Limb (tissue), 2 donors: ENCODE results near the gene RGCC.

ENCODE experiments used
- DNase-seq, 2 donors: peaks; one replicate each; pipeline ENCODE4 v3.0.0-alpha.2; 2016; ENCODE audit errors: extremely low spot score in 2 of 2

Gene RGCC

DNA sequence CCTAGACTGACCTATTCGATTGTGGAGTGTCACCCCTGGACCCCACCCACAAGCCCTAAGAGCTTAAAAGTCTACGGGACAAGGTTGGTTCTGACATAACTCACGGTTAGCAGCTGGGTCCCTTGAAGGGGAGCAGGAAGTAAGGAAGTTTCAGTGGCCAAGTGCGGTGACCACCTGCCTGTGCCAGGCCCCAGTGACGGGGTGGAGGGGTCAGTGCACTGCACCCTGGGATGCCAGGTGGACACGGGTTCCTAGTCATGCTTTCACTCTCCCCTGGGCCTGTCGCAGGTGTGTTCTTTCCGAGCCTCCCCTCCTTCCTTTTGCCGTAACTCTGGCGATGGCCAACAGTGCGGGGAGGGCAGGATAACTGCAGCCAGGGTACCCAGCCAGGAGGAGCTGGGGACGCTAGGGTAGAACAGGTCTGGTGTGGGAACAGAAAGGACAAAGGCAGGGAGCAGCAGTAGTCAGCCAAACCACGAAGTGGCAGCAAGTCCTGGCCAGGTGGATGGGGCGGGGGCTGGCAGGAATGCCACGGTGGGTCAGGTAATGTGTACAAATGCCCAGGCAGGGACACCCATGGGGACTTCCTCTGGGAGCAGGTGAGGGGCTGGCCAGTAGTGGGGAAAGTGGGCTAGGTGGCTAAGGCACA is 58.3 kb downstream of the RGCC start:
- DNase-seq, result no peak

DNA sequence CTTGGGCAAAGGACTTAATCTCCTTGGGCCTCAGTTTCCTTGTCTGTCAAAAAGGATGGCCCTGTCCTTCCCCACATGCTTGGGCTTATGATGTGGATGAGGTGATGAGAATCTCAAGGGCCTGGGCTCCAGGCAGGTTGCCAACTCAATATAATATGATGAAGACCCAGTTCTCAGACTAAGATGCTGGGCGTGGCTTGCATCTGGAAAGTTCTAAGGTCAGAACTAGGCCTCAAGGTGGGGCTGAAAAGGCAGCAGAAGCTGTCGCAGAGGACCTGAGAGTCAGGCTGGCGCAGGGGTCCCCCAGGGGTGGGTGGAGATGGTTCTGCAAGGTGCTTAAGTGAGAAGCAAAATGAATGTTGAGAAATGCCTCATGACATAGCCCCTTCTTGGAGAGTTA is 58.8 kb downstream of the RGCC start:
- DNase-seq, result no peak

DNA sequence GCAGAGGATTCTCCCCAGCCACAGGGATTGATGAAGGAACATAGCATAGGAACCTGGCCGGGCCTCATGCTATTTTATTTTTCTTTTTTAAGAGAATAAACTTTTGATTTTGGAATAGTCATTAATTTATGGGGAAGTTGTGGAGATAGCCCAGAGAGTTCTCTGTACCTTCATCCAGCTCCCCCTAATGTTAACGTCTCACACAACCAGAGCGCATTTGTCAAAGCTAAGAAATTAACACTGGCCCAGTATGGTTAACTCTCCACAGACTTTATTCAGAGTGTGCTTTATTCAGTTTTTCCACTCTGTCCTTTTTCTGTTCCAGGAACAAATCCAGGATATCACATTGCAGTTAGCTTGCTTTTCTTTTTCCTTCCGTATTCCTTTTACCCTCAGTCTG is 59.4 kb downstream of the RGCC start:
- DNase-seq, result no peak

DNA sequence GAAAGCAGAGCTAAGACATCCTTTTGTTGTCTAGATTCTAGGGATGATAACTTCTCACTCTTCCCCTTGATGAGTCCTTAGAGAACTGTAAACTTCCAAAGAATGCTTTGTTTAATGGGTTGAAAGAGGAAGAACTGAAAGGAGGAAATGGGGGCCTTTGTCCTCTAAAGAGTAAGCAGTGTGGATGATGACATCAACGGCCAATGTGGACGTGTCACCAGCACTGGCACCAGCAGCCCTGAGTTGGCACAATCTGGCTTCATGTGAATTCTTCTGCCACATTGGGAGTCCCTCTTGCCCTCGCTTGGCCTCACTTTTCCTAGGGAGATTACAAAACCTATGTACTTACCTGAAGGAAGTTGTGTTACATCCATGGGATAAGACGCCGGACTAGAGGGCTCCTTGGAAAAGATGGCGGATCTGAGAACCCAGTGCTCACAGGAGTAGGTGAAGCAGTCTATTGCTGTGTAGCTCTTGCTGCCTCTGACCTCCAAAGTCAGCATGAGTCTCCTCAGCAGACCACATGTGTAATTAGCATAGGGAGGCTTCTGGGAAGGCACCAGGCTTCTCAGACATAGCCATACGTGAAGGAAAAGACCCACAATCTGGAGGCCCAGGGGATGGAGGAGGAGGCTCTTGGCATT is 62.8 kb downstream of the RGCC start:
- no peak for DNase-seq
